Neural progenitor cell (in vitro differentiated cells): ENCODE data around the gene SLC15A1. TPM values are rescaled to one million over a fixed set of nuclear protein-coding genes. Genes with fewer than 3 reads are reported as not detected.

ENCODE experiments used
- DNase-seq: peaks from one replicate; pipeline ENCODE4 v3.0.0-alpha.2; 2016; ENCODE audit warnings: low spot score
- H2AFZ ChIP-seq: fragments of 200-600 bp; sonication (generic); replicated peaks from 2 replicates; pipeline ENCODE4 v1.6.1; 2016; ENCODE audit warnings: antibody characterized with exemption
- H3F3A ChIP-seq: fragments of 200-600 bp; sonication (generic); 2 replicates; pipeline ENCODE4 v1.6.1; 2016; ENCODE audit warnings: antibody characterized with exemption, low read depth
- H3K27ac ChIP-seq: fragments of 200-600 bp; sonication (generic); 2 replicates; pipeline ENCODE4 v1.5.1; 2016; ENCODE audit warnings: mild to moderate bottlenecking
- H3K27me3 ChIP-seq: fragments of 200-600 bp; sonication (generic); 2 replicates; pipeline ENCODE4 v1.6.1; 2016; ENCODE audit warnings: mild to moderate bottlenecking, moderate library complexity
- H3K36me3 ChIP-seq: fragments of 200-600 bp; sonication (generic); 2 replicates; pipeline ENCODE4 v1.5.1; 2016
- H3K4me1 ChIP-seq: fragments of 200-600 bp; sonication (generic); 2 replicates; pipeline ENCODE4 v1.6.1; 2016; ENCODE audit warnings: mixed run types
- H3K4me2 ChIP-seq: fragments of 200-600 bp; sonication (generic); 2 replicates; pipeline ENCODE4 v1.6.1; 2016
- H3K4me3 ChIP-seq: fragments of 200-600 bp; sonication (generic); 2 replicates; pipeline ENCODE4 v1.5.1; 2016
- H3K79me2 ChIP-seq: fragments of 200-600 bp; sonication (generic); 2 replicates; pipeline ENCODE4 v1.6.1; 2016; ENCODE audit warnings: low read depth
- H3K9ac ChIP-seq: fragments of 200-600 bp; sonication (generic); 2 replicates; pipeline ENCODE4 v1.6.1; 2016
- H3K9me3 ChIP-seq: fragments of 200-600 bp; sonication (generic); 2 replicates; pipeline ENCODE4 v1.5.1; 2016; ENCODE audit warnings: low read depth
- H4K20me1 ChIP-seq: fragments of 200-600 bp; sonication (generic); 2 replicates; pipeline ENCODE4 v1.6.1; 2016; ENCODE audit warnings: low read depth
- H3K27ac Mint-ChIP-seq: 3 replicates; pipeline ENCODE4 v1.8.0; 2021; ENCODE audit warnings: mixed read lengths
- H3K27me3 Mint-ChIP-seq: 2 replicates; pipeline ENCODE4 v1.8.0; 2022; ENCODE audit warnings: low read depth, mild to moderate bottlenecking, inconsistent platforms, moderate library complexity, mixed read lengths; ENCODE audit not compliant: insufficient read depth
- H3K36me3 Mint-ChIP-seq: 3 replicates; pipeline ENCODE4 v1.8.0; 2021; ENCODE audit warnings: mixed read lengths
- H3K4me1 Mint-ChIP-seq: 3 replicates; pipeline ENCODE4 v1.8.0; 2021; ENCODE audit warnings: mixed read lengths
- H3K4me3 Mint-ChIP-seq: 3 replicates; pipeline ENCODE4 v1.8.0; 2021; ENCODE audit warnings: mild to moderate bottlenecking, moderate library complexity, mixed read lengths
- H3K9me3 Mint-ChIP-seq: 3 replicates; pipeline ENCODE4 v1.8.0; 2020; ENCODE audit warnings: mixed read lengths
- CTCF ChIP-seq: fragments of 200-600 bp; sonication (generic); IDR thresholded peaks from 2 replicates; pipeline ENCODE4 v1.5.1; 2017; ENCODE audit warnings: antibody characterized with exemption, mild to moderate bottlenecking
- EZH2 ChIP-seq: fragments of 200-600 bp; sonication (generic); IDR thresholded peaks from 2 replicates; pipeline ENCODE4 v1.6.1; 2017; ENCODE audit warnings: antibody characterized with exemption, mild to moderate bottlenecking, moderate library complexity
- EZH2phosphoT487 ChIP-seq: fragments of 200-600 bp; sonication (generic); IDR thresholded peaks from 2 replicates; pipeline ENCODE4 v1.6.1; 2017; ENCODE audit warnings: antibody characterized with exemption
- total RNA-seq: library from RNA; depleted of rRNA; stranded (reverse); fragments of >200 nt; gene quantifications from 2 replicates; pipeline ENCODE4 v1.2.3, GENCODE V29; 2015; ENCODE audit warnings: low replicate concordance

Gene SLC15A1
- total RNA-seq, 1 donor from 2014 or later: not detected

GRCh38 chr13:98741741-98742435 lies 10.6 kb downstream of the SLC15A1 start:
- Histone ChIP-seq H3K36me3 (no peaks in the 10 kb centered on the region), H3K27me3 (no peaks in the 10 kb centered on the region), H4K20me1 (no peaks in the 10 kb centered on the region), H2AFZ (no peak overlapping the region), H3K4me1 (no peaks in the 10 kb centered on the region), H3K9ac (no peak overlapping the region), H3K4me2 (no peak overlapping the region), H3F3A (no peaks in the 10 kb centered on the region), H3K4me3 (no peak overlapping the region), H3K79me2 (no peaks in the 10 kb centered on the region), H3K9me3 (no peaks in the 10 kb centered on the region), H3K27ac (no peak overlapping the region)
- Mint-ChIP-seq H3K27me3 (peaks cover 8% of the 10 kb centered on the region), H3K27ac (no peak overlapping the region), H3K4me1 (no peaks in the 10 kb centered on the region), H3K9me3 (peaks cover 22% of the 10 kb centered on the region), H3K4me3 (no peak overlapping the region), H3K36me3 (no peaks in the 10 kb centered on the region)
- TF ChIP-seq EZH2phosphoT487 (no peak), CTCF (no peak), EZH2 (no peak)
- DNase-seq: no peak

GRCh38 chr13:98740131-98740530 lies 12.3 kb downstream of the SLC15A1 start:
- H3K27ac ChIP-seq: no peak overlapping the region
- peaks cover 19% of the 10 kb centered on the region for H3K9me3 Mint-ChIP-seq
- H3K4me2 ChIP-seq: no peak overlapping the region
- H3K27me3 ChIP-seq: no peaks in the 10 kb centered on the region
- H3K4me1 Mint-ChIP-seq: no peaks in the 10 kb centered on the region
- no peak overlapping the region for H2AFZ ChIP-seq
- no peak overlapping the region for H3K4me3 ChIP-seq
- no peaks in the 10 kb centered on the region for H3K79me2 ChIP-seq
- H3K4me1 ChIP-seq: no peaks in the 10 kb centered on the region
- H3K27me3 Mint-ChIP-seq: peaks cover 5% of the 10 kb centered on the region
- no peaks in the 10 kb centered on the region for H3K36me3 ChIP-seq
- no peaks in the 10 kb centered on the region for H3K36me3 Mint-ChIP-seq
- H4K20me1 ChIP-seq: no peaks in the 10 kb centered on the region
- no peak overlapping the region for H3K9ac ChIP-seq
- H3F3A ChIP-seq: no peaks in the 10 kb centered on the region
- DNase-seq: no peak
- H3K9me3 ChIP-seq: no peaks in the 10 kb centered on the region
- no peak overlapping the region for H3K4me3 Mint-ChIP-seq
- TF ChIP-seq EZH2phosphoT487 (no peak), CTCF (no peak), EZH2 (no peak)
- H3K27ac Mint-ChIP-seq: no peak overlapping the region

- Histone ChIP-seq H2AFZ (no peak overlapping the region), H4K20me1 (no peaks in the 10 kb centered on the region), H3K4me1 (no peaks in the 10 kb centered on the region), H3K27ac (no peak overlapping the region), H3K4me2 (no peak overlapping the region), H3K36me3 (no peaks in the 10 kb centered on the region), H3K9me3 (no peaks in the 10 kb centered on the region), H3F3A (no peaks in the 10 kb centered on the region), H3K4me3 (no peak overlapping the region), H3K9ac (no peak overlapping the region), H3K27me3 (no peaks in the 10 kb centered on the region), H3K79me2 (no peaks in the 10 kb centered on the region)
- TF ChIP-seq EZH2 (no peak), CTCF (no peak), EZH2phosphoT487 (no peak)
- Mint-ChIP-seq H3K36me3 (no peaks in the 10 kb centered on the region), H3K27ac (no peak overlapping the region), H3K4me3 (no peak overlapping the region), H3K27me3 (peaks cover 2% of the 10 kb centered on the region), H3K9me3 (peaks cover 23% of the 10 kb centered on the region), H3K4me1 (no peaks in the 10 kb centered on the region)
- no peak for DNase-seq
Observed at GRCh38 chr13:98738993-98739392, 13.5 kb downstream of the SLC15A1 start.
